PFSK-1 (cell line): ENCODE measurements around the gene TNPO1.

ENCODE experiments used
- FOXP2 ChIP-seq: optimal IDR thresholded peaks from 2 replicates; pipeline ENCODE3; 2011; ENCODE audit warnings: borderline replicate concordance, control low read depth, inconsistent platforms; ENCODE audit not compliant: insufficient read depth; ENCODE audit errors: extremely low read length, extremely low read depth
- POLR2AphosphoS5 ChIP-seq: IDR thresholded peaks from 2 replicates; pipeline ENCODE4 v1.6.1; 2012; ENCODE audit warnings: low read depth, mild to moderate bottlenecking, control low read depth, low read length, moderate library complexity
- REST ChIP-seq, 2 experiments: IDR thresholded peaks; 2 replicates each; pipeline versions ENCODE4 v1.6.1 to v1.8.0; 2011 to 2012; ENCODE audit warnings: low read depth in 2 of 2, low read length in 2 of 2, control low read depth in 1 of 2, inconsistent platforms in 1 of 2, mild to moderate bottlenecking in 1 of 2, moderate library complexity in 1 of 2; ENCODE audit not compliant: insufficient read depth in 1 of 2
- SIN3A ChIP-seq: IDR thresholded peaks from 2 replicates; pipeline ENCODE4 v1.6.1; 2012; ENCODE audit warnings: mild to moderate bottlenecking, low read length, moderate library complexity, borderline replicate concordance; ENCODE audit not compliant: insufficient read depth
- TAF1 ChIP-seq: IDR thresholded peaks from 2 replicates; pipeline ENCODE4 v1.6.1; 2012; ENCODE audit warnings: low read length, control low read depth, borderline replicate concordance; ENCODE audit not compliant: insufficient read depth

The TNPO1 gene

GRCh38 chr5:72885824-72886223 lies 69.4 kb downstream of the TNPO1 start:
- no peak for TF ChIP-seq TAF1
- no peak for TF ChIP-seq FOXP2
- no peak for TF ChIP-seq REST (IDR thresholded peaks at IDR 0.05; ENCODE audit: insufficient read depth in 1 of 2, low read depth in 2 of 2, low read length in 2 of 2)
- no peak for TF ChIP-seq POLR2AphosphoS5
- TF ChIP-seq SIN3A: no peak

DNA sequence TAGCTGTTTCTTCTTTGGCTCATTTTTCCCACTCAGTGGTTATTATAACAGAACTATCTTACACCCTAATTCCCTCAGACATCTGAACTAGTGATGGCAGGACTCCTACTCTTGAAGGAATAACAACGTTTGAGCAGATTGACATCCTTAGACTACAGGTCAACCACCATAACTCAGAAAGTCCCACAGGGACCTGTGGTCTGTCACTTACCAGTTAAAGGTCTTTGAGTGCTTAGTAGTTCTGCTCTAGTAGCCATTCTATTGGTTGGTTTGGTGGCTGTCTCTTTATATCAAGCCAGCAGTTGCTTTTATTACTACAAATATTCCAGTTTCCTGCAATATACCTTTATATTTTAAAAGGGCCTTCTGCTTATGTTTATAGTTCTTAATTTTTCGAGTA lies 72.1 kb downstream of the TNPO1 start:
- no peak for TF ChIP-seq REST (IDR thresholded peaks at IDR 0.05; ENCODE audit: insufficient read depth in 1 of 2, low read depth in 2 of 2, low read length in 2 of 2)
- no peak for TF ChIP-seq FOXP2
- no peak for TF ChIP-seq SIN3A
- no peak for TF ChIP-seq TAF1
- TF ChIP-seq POLR2AphosphoS5: no peak

GRCh38 chr5:72889324-72889723 lies 72.9 kb downstream of the TNPO1 start:
- TF ChIP-seq TAF1 (no peak), FOXP2 (no peak), SIN3A (no peak), REST (IDR thresholded peaks at IDR 0.05; ENCODE audit: insufficient read depth in 1 of 2, low read depth in 2 of 2, low read length in 2 of 2) (no peak), POLR2AphosphoS5 (no peak)

GRCh38 chr5:72892846-72893245 lies 76.4 kb downstream of the TNPO1 start:
- TF ChIP-seq POLR2AphosphoS5 (no peak), REST (IDR thresholded peaks at IDR 0.05; ENCODE audit: insufficient read depth in 1 of 2, low read depth in 2 of 2, low read length in 2 of 2) (no peak), FOXP2 (no peak), TAF1 (no peak), SIN3A (no peak)

DNA sequence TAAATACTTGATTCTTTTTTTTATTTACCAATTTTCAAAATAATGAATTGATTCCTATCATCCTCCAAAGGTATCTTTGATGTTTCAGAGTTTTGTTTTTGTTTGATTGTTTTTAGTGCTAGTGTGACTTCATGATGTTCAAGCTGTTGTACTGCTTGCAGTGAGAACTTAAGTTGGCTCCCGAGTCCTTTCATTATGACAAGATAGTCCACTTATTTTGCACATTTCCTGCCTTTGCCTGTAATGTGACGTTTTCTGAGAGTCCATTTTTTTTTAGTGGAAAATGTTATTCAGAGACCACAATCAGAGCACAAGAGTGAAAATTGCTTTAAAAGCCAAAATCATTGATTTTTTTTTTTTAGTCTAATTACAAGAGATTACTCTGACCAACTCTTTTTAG lies 79.3 kb downstream of the TNPO1 start:
- TF ChIP-seq POLR2AphosphoS5 (no peak), TAF1 (no peak), REST (IDR thresholded peaks at IDR 0.05; ENCODE audit: insufficient read depth in 1 of 2, low read depth in 2 of 2, low read length in 2 of 2) (no peak), FOXP2 (no peak), SIN3A (no peak)
